CD8-positive, alpha-beta memory T cell (primary cell): ENCODE data around the gene PTGR1. TPM values are rescaled to one million over a fixed set of nuclear protein-coding genes. Genes with fewer than 3 reads are reported as not detected.
"Not testable (repeated sequence)": the region's sequence is repeated elsewhere in the genome, so short reads cannot be mapped to it uniquely, and the experiment has no call there.

Experiments used
- CTCF ChIA-PET: fragments of 350-600 bp; sonication (Branson Sonifier 250); formaldehyde crosslinking; loops from one replicate; lab custom pipeline; 2021; ENCODE audit warnings: antibody characterized with exemption; lab: Charles Lee
- POLR2A ChIA-PET: fragments of 350-600 bp; sonication (Branson Sonifier 250); formaldehyde crosslinking; loops from one replicate; lab custom pipeline; 2021; ENCODE audit warnings: antibody characterized with exemption; lab: Charles Lee
- DNase-seq, 5 donors: peaks; one replicate each; pipeline versions ENCODE4 v3.0.0 to v3.0.0-alpha.2; 2020 to 2022; ENCODE audit warnings: mixed read lengths in 1 of 5
- H3K27ac ChIP-seq: one replicate; pipeline ENCODE4 v1.7.0; 2013; ENCODE audit warnings: low read depth, mild to moderate bottlenecking, low read length, moderate library complexity
- H3K27me3 ChIP-seq: 2 replicates; pipeline ENCODE4 v1.7.0; 2013; ENCODE audit warnings: low read length, mild to moderate bottlenecking; ENCODE audit not compliant: insufficient read depth, poor library complexity, severe bottlenecking
- H3K36me3 ChIP-seq: 2 replicates; pipeline ENCODE4 v1.7.0; 2013; ENCODE audit warnings: mild to moderate bottlenecking, low read length, moderate library complexity; ENCODE audit not compliant: insufficient read depth
- H3K4me1 ChIP-seq: 2 replicates; pipeline ENCODE4 v1.7.0; 2013; ENCODE audit warnings: mild to moderate bottlenecking, low read length, moderate library complexity; ENCODE audit not compliant: insufficient read depth
- H3K4me3 ChIP-seq: 2 replicates; pipeline ENCODE4 v1.7.0; 2013; ENCODE audit warnings: mild to moderate bottlenecking, low read length
- H3K9me3 ChIP-seq: 2 replicates; pipeline ENCODE4 v1.7.0; 2013; ENCODE audit warnings: mild to moderate bottlenecking, low read length
- H3K27ac Mint-ChIP-seq, 8 donors: one replicate each; pipeline ENCODE4 v1.8.0; 2020 to 2021; ENCODE audit warnings: mixed read lengths in 8 of 8, mild to moderate bottlenecking in 6 of 8, inconsistent platforms in 3 of 8, moderate library complexity in 3 of 8
- H3K27me3 Mint-ChIP-seq, 2 donors: one replicate each; pipeline ENCODE4 v1.8.0; 2020 to 2021; ENCODE audit warnings: mixed read lengths in 2 of 2, mild to moderate bottlenecking in 1 of 2, moderate library complexity in 1 of 2
- H3K36me3 Mint-ChIP-seq, 3 donors: one replicate each; pipeline ENCODE4 v1.8.0; 2020 to 2021; ENCODE audit warnings: mixed read lengths in 3 of 3, inconsistent platforms in 1 of 3, mild to moderate bottlenecking in 1 of 3
- H3K4me1 Mint-ChIP-seq, 3 donors: one replicate each; pipeline ENCODE4 v1.8.0; 2020 to 2021; ENCODE audit warnings: mixed read lengths in 3 of 3, inconsistent platforms in 1 of 3, mild to moderate bottlenecking in 1 of 3
- H3K4me3 Mint-ChIP-seq, 7 donors: one replicate each; pipeline ENCODE4 v1.8.0; 2020 to 2021; ENCODE audit warnings: mixed read lengths in 7 of 7, mild to moderate bottlenecking in 6 of 7, moderate library complexity in 4 of 7, inconsistent platforms in 2 of 7
- H3K9me3 Mint-ChIP-seq, 5 donors: one replicate each; pipeline ENCODE4 v1.8.0; 2020 to 2022; ENCODE audit warnings: mixed read lengths in 5 of 5, mild to moderate bottlenecking in 3 of 5, moderate library complexity in 2 of 5, inconsistent platforms in 1 of 5
- polyA plus RNA-seq: library from polyadenylated mRNA; unstranded; fragments of 300-500 nt; fragmentation: Illumina TruSeq; gene quantifications from one replicate; pipeline ENCODE4 v1.2.3, GENCODE V29; 2021
- total RNA-seq, 2 experiments: library from RNA; stranded (reverse); gene quantifications; one replicate each; pipeline ENCODE4 v1.2.3, GENCODE V29; 2021

The PTGR1 gene
- total and polyA plus RNA-seq, 3 experiments from 2014 or later: 0.62 to 0.96 TPM; not detected in 1

DNA sequence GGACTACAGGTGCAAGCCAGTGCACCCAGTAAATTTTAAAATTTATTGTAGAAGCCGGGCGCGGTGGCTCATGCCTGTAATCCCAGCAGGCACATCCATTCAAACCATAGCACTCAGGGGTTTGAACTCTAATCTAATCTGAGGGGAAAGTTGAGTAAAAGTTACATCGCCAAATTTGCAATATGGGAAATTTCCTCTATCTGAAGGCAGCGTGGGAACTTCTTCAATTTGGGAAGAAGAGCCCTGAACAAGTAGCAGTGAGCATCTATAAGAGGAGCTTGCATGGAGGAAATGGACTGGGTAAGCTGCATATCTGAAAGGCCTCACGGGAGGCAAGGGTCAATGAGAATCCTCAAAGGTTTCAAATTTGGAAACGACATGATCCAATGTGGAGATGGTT lies 29.0 kb upstream of the PTGR1 start:
- Histone ChIP-seq H3K4me3 (no peak overlapping the region), H3K27ac (no peak overlapping the region), H3K9me3 (no peaks in the 10 kb centered on the region), H3K27me3 (no peaks in the 10 kb centered on the region), H3K4me1 (peaks cover 20% of the 10 kb centered on the region), H3K36me3 (no peaks in the 10 kb centered on the region)
- no peak for DNase-seq
- POLR2A ChIA-PET: no interaction called here
- Mint-ChIP-seq H3K4me3 (peak overlapping the region in 1 of 7 donors; percentile 15), H3K4me1 (peaks cover 21 to 28% (median 26%) of the 10 kb centered on the region in 3 donors), H3K36me3 (peaks cover 0 to 8% (median 0%) of the 10 kb centered on the region in 3 donors), H3K27me3 (peaks cover 0 to 10% of the 10 kb centered on the region in 2 donors), H3K9me3 (no peaks in the 10 kb centered on the region), H3K27ac (no peak overlapping the region)
- CTCF ChIA-PET: no interaction called here

DNA sequence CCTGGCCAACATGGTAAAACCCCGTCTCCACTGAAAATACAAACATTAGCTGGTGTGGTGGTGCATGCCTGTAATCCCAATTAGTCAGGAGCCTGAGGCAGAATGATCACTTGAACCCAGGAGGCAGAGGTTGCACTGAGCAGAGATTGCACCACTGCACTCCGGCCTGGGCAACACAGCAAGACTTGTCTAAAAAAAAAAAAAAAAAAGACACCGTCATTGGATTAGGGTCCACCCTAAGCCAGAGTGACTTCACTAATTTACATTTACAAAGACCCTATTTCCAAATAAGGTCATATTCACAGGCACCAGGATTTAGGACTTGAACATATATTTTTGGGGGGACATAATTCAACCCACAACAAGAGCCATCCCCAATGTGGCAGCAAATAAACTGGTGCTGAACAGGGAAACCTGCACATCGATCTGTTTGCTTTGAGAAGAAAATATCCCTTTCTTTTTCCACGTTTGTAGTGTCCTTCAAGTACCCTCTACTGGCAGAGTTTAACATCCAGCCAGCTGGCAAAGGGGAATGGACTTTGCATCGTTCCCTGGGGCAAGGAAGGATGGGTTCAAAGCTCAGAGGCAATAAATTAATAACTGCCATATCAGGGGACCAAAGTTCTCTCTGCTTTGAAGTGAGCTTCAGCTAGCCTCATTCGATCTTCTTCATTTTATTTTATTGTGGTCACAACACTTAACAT lies 28.0 kb upstream of the PTGR1 start:
- H3K4me1 Mint-ChIP-seq: peaks cover 11 to 18% (median 16%) of the 10 kb centered on the region in 3 donors
- no peaks in the 10 kb centered on the region for H3K27me3 ChIP-seq
- no peak overlapping the region for H3K4me3 ChIP-seq
- H3K9me3 Mint-ChIP-seq: no peaks in the 10 kb centered on the region
- H3K4me3 Mint-ChIP-seq: no peak overlapping the region
- DNase-seq: no peak
- no peak overlapping the region for H3K27ac Mint-ChIP-seq
- POLR2A ChIA-PET: no interaction called here
- no peak overlapping the region for H3K27ac ChIP-seq
- peaks cover 2 to 16% of the 10 kb centered on the region in 2 donors for H3K27me3 Mint-ChIP-seq
- H3K9me3 ChIP-seq: no peaks in the 10 kb centered on the region
- CTCF ChIA-PET: no interaction called here
- H3K36me3 Mint-ChIP-seq: peaks cover 0 to 8% (median 0%) of the 10 kb centered on the region in 3 donors
- peaks cover 12% of the 10 kb centered on the region for H3K4me1 ChIP-seq
- no peaks in the 10 kb centered on the region for H3K36me3 ChIP-seq

DNA sequence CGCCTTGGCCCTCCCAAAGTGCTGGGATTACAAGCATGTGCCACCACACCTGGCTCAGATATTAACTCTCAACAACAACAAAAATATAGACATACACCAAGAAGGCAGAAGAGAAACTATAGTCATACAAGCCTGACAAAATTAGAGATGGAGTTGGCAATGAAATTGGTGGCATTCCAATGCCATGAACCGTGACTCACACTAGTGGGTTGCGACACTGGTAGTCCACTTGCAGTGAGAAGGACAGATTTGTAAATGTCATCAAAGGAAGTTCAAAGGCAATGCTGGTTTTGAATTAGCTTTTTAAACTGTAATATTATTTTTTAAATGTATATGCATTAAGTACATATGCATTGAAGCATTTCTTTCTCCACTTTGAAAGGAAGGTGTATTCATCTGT lies 23.2 kb upstream of the PTGR1 start:
- no peak for DNase-seq
- no peak overlapping the region for H3K4me3 Mint-ChIP-seq
- peak overlapping the region in 1 of 8 donors; percentile 15 for H3K27ac Mint-ChIP-seq
- Histone ChIP-seq H3K4me1 (no peaks in the 10 kb centered on the region), H3K27me3 (no peaks in the 10 kb centered on the region), H3K27ac (no peak overlapping the region), H3K9me3 (no peaks in the 10 kb centered on the region), H3K36me3 (no peaks in the 10 kb centered on the region), H3K4me3 (no peak overlapping the region)
- CTCF ChIA-PET: no interaction called here
- H3K27me3 Mint-ChIP-seq: peaks cover 4 to 30% of the 10 kb centered on the region in 2 donors
- no peaks in the 10 kb centered on the region for H3K36me3 Mint-ChIP-seq
- POLR2A ChIA-PET: no interaction called here
- no peaks in the 10 kb centered on the region for H3K4me1 Mint-ChIP-seq
- no peaks in the 10 kb centered on the region for H3K9me3 Mint-ChIP-seq

DNA sequence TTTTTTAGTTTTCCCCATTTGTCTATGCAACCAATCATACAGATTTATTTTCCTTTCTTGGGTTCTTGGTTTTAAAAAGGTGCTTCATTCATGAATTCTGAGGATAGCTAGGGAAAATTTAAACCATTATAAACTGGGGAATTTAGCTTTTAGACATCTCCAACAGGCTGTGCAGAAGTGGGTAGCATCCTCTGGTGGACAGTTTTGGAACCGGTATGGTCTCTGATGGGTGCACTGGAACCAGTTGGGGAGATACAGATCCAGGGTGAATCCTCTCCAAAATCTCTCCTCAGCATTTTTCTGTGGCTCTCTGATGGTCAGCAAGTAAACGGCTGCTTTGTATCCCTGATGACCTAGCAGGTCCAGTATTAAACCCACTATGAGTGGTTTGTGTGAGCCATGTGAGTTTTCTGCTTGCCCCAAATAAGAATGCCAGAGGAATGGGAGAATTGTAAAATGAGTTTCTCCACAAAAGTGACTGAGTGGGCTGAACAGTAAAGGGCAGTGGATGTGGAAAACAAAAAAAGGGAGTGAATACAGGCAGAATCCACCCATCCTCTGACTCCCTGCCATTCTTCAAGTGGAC lies 22.5 kb upstream of the PTGR1 start:
- Histone ChIP-seq H3K27me3 (no peaks in the 10 kb centered on the region), H3K9me3 (no peaks in the 10 kb centered on the region), H3K4me3 (no peak overlapping the region), H3K27ac (no peak overlapping the region), H3K4me1 (no peaks in the 10 kb centered on the region), H3K36me3 (no peaks in the 10 kb centered on the region)
- H3K27ac Mint-ChIP-seq: no peak overlapping the region
- no peak overlapping the region for H3K4me3 Mint-ChIP-seq
- peaks cover 4 to 30% of the 10 kb centered on the region in 2 donors for H3K27me3 Mint-ChIP-seq
- H3K4me1 Mint-ChIP-seq: no peaks in the 10 kb centered on the region
- POLR2A ChIA-PET: interaction anchor here (0.7 kb wide), 1 partner anchor 23 kb away, joined by 4 read pairs; no protein-coding TSS in a partner anchor
- peak in 1 of 5 donors; percentile 6 for DNase-seq
- H3K36me3 Mint-ChIP-seq: no peaks in the 10 kb centered on the region
- CTCF ChIA-PET: interaction anchor here (0.7 to 1.2 kb wide), 5 partner anchors 8 to 27 kb away, joined by 3 to 5 read pairs (median 4); partner anchors contain the start of gene DNAJC25
- H3K9me3 Mint-ChIP-seq: no peaks in the 10 kb centered on the region

DNA sequence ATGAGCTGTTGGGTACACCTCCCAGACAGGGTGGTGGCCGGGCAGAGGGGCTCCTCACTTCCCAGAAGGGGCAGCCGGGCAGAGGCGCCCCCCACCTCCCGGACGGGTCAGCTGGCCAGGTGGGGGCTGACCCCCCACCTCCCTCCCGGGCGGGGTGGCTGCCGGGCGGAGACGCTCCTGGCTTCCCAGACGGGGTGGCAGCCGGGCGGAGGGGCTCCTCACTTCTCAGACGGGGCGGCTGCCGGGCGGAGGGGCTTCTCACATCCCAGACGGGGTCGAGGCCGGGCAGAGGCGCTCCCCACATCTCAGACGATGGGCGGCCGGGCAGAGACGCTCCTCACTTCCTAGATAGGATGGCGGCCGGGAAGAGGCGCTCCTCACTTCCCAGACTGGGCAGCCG lies 17.9 kb upstream of the PTGR1 start:
- H3K9me3 ChIP-seq, H3K4me3 Mint-ChIP-seq, H3K4me3 ChIP-seq, H3K4me1 Mint-ChIP-seq, H3K27me3 ChIP-seq, H3K27ac ChIP-seq, H3K36me3 Mint-ChIP-seq, DNase-seq, CTCF ChIA-PET, H3K36me3 ChIP-seq, POLR2A ChIA-PET, H3K4me1 ChIP-seq, H3K27ac Mint-ChIP-seq, H3K9me3 Mint-ChIP-seq: not testable (repeated sequence)
- peaks cover 15 to 40% of the 10 kb centered on the region in 2 donors for H3K27me3 Mint-ChIP-seq

DNA sequence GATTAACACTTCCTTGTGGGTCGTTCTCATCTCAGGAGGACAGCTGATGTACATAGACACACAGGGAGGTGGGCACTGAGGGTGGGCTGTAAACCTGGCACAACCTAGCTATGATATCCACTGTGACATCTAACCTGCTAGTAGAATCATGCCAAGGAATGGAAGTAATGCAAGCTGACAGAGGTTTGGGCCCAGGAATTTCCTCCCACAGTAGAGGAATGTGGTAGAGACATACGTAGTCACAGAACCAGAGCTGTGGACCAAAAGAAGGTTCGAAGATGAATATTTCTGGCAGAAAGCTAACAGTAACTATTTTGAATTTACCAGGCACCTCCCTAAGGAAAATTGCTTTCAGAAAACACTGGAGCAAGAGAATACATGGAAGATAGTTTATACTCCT lies 16.5 kb upstream of the PTGR1 start:
- DNase-seq: no peak
- Histone ChIP-seq H3K36me3 (no peaks in the 10 kb centered on the region), H3K9me3 (no peaks in the 10 kb centered on the region), H3K4me3 (no peak overlapping the region), H3K27ac (no peak overlapping the region), H3K4me1 (no peaks in the 10 kb centered on the region), H3K27me3 (peaks cover 3% of the 10 kb centered on the region)
- H3K36me3 Mint-ChIP-seq: no peaks in the 10 kb centered on the region
- POLR2A ChIA-PET: no interaction called here
- H3K4me3 Mint-ChIP-seq: no peak overlapping the region
- CTCF ChIA-PET: interaction anchor here (0.7 to 1.1 kb wide), 2 partner anchors 8 to 18 kb away, joined by 3 to 4 read pairs; no protein-coding TSS in a partner anchor
- no peaks in the 10 kb centered on the region for H3K9me3 Mint-ChIP-seq
- H3K27ac Mint-ChIP-seq: no peak overlapping the region
- no peaks in the 10 kb centered on the region for H3K4me1 Mint-ChIP-seq
- H3K27me3 Mint-ChIP-seq: peaks cover 18 to 38% of the 10 kb centered on the region in 2 donors

DNA sequence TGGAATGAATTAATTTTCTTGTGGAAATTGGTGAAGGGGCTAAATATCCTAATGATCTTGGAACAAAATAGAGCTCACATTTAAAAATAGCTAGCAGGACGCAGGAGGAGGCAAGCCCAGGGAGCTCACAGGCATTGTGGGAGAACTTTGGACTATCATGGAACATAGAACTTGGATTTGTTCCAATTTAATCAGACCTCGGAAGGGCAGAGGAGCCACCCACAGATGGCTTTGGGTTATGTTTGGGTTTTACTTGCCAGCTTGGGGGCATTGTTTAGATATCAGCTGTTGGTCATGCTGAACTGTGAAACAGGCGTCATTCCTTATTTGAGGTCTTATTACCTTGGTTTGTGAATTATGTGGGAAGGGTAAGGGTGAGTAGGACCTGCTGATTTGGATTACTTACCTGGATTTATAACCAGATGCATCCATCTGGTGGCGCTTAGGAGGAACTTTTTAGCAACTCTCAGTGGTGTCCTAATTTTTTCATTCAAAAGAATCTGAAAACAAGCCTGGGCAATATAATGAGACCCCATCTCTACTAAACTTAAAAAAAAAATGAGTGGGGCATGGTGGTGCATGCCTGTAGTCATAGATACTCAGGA lies 14.1 kb upstream of the PTGR1 start:
- no peaks in the 10 kb centered on the region for H3K4me1 Mint-ChIP-seq
- ChIA-PET POLR2A (no interaction called here), CTCF (interaction anchor here (0.9 to 1.3 kb wide), 2 partner anchors 10 to 15 kb away, joined by 3 read pairs; no protein-coding TSS in a partner anchor)
- Histone ChIP-seq H3K27me3 (peaks cover 3% of the 10 kb centered on the region), H3K36me3 (no peaks in the 10 kb centered on the region), H3K27ac (no peak overlapping the region), H3K4me3 (no peak overlapping the region), H3K9me3 (no peaks in the 10 kb centered on the region), H3K4me1 (no peaks in the 10 kb centered on the region)
- H3K9me3 Mint-ChIP-seq: no peaks in the 10 kb centered on the region
- H3K27me3 Mint-ChIP-seq: peaks cover 24 to 56% of the 10 kb centered on the region in 2 donors
- H3K36me3 Mint-ChIP-seq: no peaks in the 10 kb centered on the region
- DNase-seq: no peak
- H3K27ac Mint-ChIP-seq: no peak overlapping the region
- H3K4me3 Mint-ChIP-seq: no peak overlapping the region

DNA sequence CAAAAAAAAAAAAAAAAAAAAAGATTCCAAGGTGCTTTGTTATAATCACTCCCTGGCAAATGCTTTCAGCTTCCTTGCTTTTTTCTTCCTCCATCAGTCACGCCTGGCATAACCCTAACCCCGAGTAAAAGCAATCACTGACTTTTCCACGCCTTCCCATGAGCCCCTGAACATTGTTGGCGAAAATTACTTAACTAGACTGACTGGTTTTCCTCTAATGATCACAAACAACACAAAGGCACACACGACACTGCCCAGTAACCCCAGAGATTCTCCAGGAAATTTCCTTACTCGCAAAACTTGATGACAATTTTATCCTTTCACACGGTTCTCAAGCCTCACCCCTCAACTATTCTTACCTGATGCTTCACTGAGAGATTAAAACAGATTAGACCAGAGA lies 11.4 kb upstream of the PTGR1 start:
- H3K27me3 ChIP-seq: peaks cover 3% of the 10 kb centered on the region
- no peak for DNase-seq
- Mint-ChIP-seq H3K4me1 (no peaks in the 10 kb centered on the region), H3K27ac (no peak overlapping the region), H3K36me3 (no peaks in the 10 kb centered on the region), H3K9me3 (no peaks in the 10 kb centered on the region), H3K27me3 (peaks cover 32 to 53% of the 10 kb centered on the region in 2 donors), H3K4me3 (no peak overlapping the region)
- ChIA-PET POLR2A (no interaction called here), CTCF (no interaction called here)
- no peak overlapping the region for H3K4me3 ChIP-seq
- H3K4me1 ChIP-seq: no peaks in the 10 kb centered on the region
- H3K9me3 ChIP-seq: no peaks in the 10 kb centered on the region
- H3K27ac ChIP-seq: no peak overlapping the region
- no peaks in the 10 kb centered on the region for H3K36me3 ChIP-seq
